ENCODE data around the gene APBA2. TPM values are rescaled to one million over a fixed set of nuclear protein-coding genes. Genes with fewer than 3 reads are reported as not detected.

The APBA2 gene
- total and polyA plus RNA-seq, 7 donors: 0.46 to 10.7 (median 1.5) TPM

- H3K9me3 ChIP-seq: no peaks in the 10 kb centered on the region
- no peak overlapping the region for H3K4me3 ChIP-seq
- no peak overlapping the region for H3K27ac ChIP-seq
- 68 to 69% methylated on average over 10 of the region's 10 CpGs for WGBS, 2 donors
- H3K4me1 ChIP-seq: no peaks in the 10 kb centered on the region
- H3K36me3 ChIP-seq: no peaks in the 10 kb centered on the region
- DNase-seq: no peak
- intact Hi-C loops (cut with DNase I): no loop called here
- H3K27me3 ChIP-seq: no peaks in the 10 kb centered on the region
- TF ChIP-seq CTCF (IDR thresholded peaks at IDR 0.05) (no peak), POLR2AphosphoS5 (IDR thresholded peaks at IDR 0.05) (no peak), POLR2A (IDR thresholded peaks at IDR 0.05) (no peak), EP300 (IDR thresholded peaks at IDR 0.05) (no peak)
Measured at GRCh38 chr15:28984421-28985315, 98.9 kb downstream of the APBA2 start.

GRCh38 chr15:28985316-28985645 lies 99.5 kb downstream of the APBA2 start:
- no peak for DNase-seq
- H3K36me3 ChIP-seq: no peaks in the 10 kb centered on the region
- intact Hi-C loops (cut with DNase I): no loop called here
- TF ChIP-seq EP300 (IDR thresholded peaks at IDR 0.05) (no peak), CTCF (IDR thresholded peaks at IDR 0.05) (no peak), POLR2A (IDR thresholded peaks at IDR 0.05) (no peak), POLR2AphosphoS5 (IDR thresholded peaks at IDR 0.05) (no peak)
- H3K27me3 ChIP-seq: no peaks in the 10 kb centered on the region
- no peaks in the 10 kb centered on the region for H3K9me3 ChIP-seq
- no peak overlapping the region for H3K4me3 ChIP-seq
- peak overlapping the region in 1 of 4 donors; percentile 8 for H3K27ac ChIP-seq
- 48 to 57% methylated on average over 6 of the region's 6 CpGs for WGBS, 2 donors
- no peaks in the 10 kb centered on the region for H3K4me1 ChIP-seq

GRCh38 chr15:28985691-28986090 lies 99.9 kb downstream of the APBA2 start:
- no peaks in the 10 kb centered on the region for H3K9me3 ChIP-seq

GRCh38 chr15:28986108-28986507 lies 100.3 kb downstream of the APBA2 start:
- H3K27ac ChIP-seq: peak overlapping the region in 1 of 4 donors; percentile 8
- H3K9me3 ChIP-seq: no peaks in the 10 kb centered on the region
- no peaks in the 10 kb centered on the region for H3K36me3 ChIP-seq
- WGBS, 2 donors: 80 to 89% methylated on average over 9 of the region's 9 CpGs
- H3K4me1 ChIP-seq: no peaks in the 10 kb centered on the region
- intact Hi-C loops (cut with DNase I): no loop called here
- no peak overlapping the region for H3K4me3 ChIP-seq
- TF ChIP-seq POLR2AphosphoS5 (IDR thresholded peaks at IDR 0.05) (no peak), EP300 (IDR thresholded peaks at IDR 0.05) (no peak), CTCF (IDR thresholded peaks at IDR 0.05) (no peak)
- H3K27me3 ChIP-seq: no peaks in the 10 kb centered on the region
- DNase-seq: no peak

More at GRCh38 chr15:28985691-28986090, 99.9 kb downstream of the APBA2 start:
- WGBS, 2 donors: 88 to 90% methylated on average over 8 of the region's 8 CpGs
- no peak for TF ChIP-seq POLR2A (IDR thresholded peaks at IDR 0.05)
- no peak for TF ChIP-seq EP300 (IDR thresholded peaks at IDR 0.05)
- TF ChIP-seq CTCF (IDR thresholded peaks at IDR 0.05): no peak
- TF ChIP-seq POLR2AphosphoS5 (IDR thresholded peaks at IDR 0.05): no peak
- no peak for DNase-seq
- no peaks in the 10 kb centered on the region for H3K4me1 ChIP-seq
- peak overlapping the region in 1 of 4 donors; percentile 8 for H3K27ac ChIP-seq
- intact Hi-C loops (cut with DNase I): no loop called here
- H3K27me3 ChIP-seq: no peaks in the 10 kb centered on the region
- no peak overlapping the region for H3K4me3 ChIP-seq
- no peaks in the 10 kb centered on the region for H3K36me3 ChIP-seq

Data from sigmoid colon (tissue), 7 donors.